HFFc6 (cell line): ENCODE data around the gene UBA3. TPM values are rescaled to one million over a fixed set of nuclear protein-coding genes. Genes with fewer than 3 reads are reported as not detected.
A peak's percentile ranks its signal among the peaks of the same experiment; 100 is the strongest.

ENCODE experiments used
- DNase-seq: peaks from one replicate; pipeline ENCODE4 v3.0.0-alpha.2; 2018
- H3K27ac Mint-ChIP-seq: 2 replicates; pipeline ENCODE4 v1.8.0; 2020; ENCODE audit warnings: mild to moderate bottlenecking, mixed read lengths
- H3K27me3 Mint-ChIP-seq: 2 replicates; pipeline ENCODE4 v1.8.0; 2021; ENCODE audit warnings: mild to moderate bottlenecking, moderate library complexity, mixed read lengths; ENCODE audit not compliant: insufficient read depth
- H3K36me3 Mint-ChIP-seq: 2 replicates; pipeline ENCODE4 v1.8.0; 2021; ENCODE audit warnings: low read depth, mixed read lengths
- H3K4me1 Mint-ChIP-seq: 2 replicates; pipeline ENCODE4 v1.8.0; 2020; ENCODE audit warnings: low read depth, mixed read lengths
- H3K4me3 Mint-ChIP-seq: 2 replicates; pipeline ENCODE4 v1.8.0; 2020; ENCODE audit warnings: mild to moderate bottlenecking, moderate library complexity, mixed read lengths
- H3K9me3 Mint-ChIP-seq: 2 replicates; pipeline ENCODE4 v1.8.0; 2020; ENCODE audit warnings: mild to moderate bottlenecking, mixed read lengths
- total RNA-seq, 6 experiments: library from RNA; stranded (reverse); fragmentation: NEBNext Ultra II Directional; extraction: Animal tissue kit (Norgen Biotek cat#: 25700); gene quantifications; 2 replicates in 1 of 6; 3 replicates in 5 of 6; pipeline ENCODE4 v1.2.3, GENCODE V29; 2021
- TF ChIP-seq, protein P1 (sequence below): fragments of 200-600 bp; sonication (generic); IDR thresholded peaks from 2 replicates; pipeline ENCODE4 v1.5.0; 2021; ENCODE audit warnings: antibody characterized with exemption, mild to moderate bottlenecking

Gene UBA3
- total RNA-seq, 6 experiments from 2014 or later, result 62.1 to 75.4 (median 63.6) TPM

DNA sequence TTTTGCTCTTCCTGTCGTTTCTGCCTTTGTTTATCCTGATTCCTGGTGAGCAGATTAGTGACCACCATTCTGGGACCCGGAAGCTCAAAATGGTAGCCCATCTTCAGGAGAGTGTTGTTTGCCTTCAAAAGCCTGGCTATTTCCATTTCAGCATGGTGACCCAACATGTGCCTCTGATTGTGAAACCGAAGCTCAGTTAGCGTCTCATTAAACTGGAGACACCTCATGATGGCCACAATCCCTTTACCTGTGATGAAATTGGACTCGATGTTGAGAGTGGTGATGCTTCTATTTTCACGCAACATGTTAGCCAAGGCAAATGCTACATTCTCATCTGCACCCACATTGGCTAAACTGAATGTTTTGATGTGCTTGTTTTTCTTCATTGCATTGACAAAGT lies 39.0 kb upstream of the UBA3 start:
- DNase-seq, result no peak
- H3K4me1 Mint-ChIP-seq, result peaks cover 12% of the 10 kb centered on the region
- no peaks in the 10 kb centered on the region for H3K9me3 Mint-ChIP-seq
- H3K4me3 Mint-ChIP-seq, result no peak overlapping the region
- peaks cover 16% of the 10 kb centered on the region for H3K27me3 Mint-ChIP-seq
- no peaks in the 10 kb centered on the region for H3K36me3 Mint-ChIP-seq
- TF ChIP-seq, protein P1, sequence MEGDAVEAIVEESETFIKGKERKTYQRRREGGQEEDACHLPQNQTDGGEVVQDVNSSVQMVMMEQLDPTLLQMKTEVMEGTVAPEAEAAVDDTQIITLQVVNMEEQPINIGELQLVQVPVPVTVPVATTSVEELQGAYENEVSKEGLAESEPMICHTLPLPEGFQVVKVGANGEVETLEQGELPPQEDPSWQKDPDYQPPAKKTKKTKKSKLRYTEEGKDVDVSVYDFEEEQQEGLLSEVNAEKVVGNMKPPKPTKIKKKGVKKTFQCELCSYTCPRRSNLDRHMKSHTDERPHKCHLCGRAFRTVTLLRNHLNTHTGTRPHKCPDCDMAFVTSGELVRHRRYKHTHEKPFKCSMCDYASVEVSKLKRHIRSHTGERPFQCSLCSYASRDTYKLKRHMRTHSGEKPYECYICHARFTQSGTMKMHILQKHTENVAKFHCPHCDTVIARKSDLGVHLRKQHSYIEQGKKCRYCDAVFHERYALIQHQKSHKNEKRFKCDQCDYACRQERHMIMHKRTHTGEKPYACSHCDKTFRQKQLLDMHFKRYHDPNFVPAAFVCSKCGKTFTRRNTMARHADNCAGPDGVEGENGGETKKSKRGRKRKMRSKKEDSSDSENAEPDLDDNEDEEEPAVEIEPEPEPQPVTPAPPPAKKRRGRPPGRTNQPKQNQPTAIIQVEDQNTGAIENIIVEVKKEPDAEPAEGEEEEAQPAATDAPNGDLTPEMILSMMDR, result no peak
- H3K27ac Mint-ChIP-seq, result no peak overlapping the region

DNA sequence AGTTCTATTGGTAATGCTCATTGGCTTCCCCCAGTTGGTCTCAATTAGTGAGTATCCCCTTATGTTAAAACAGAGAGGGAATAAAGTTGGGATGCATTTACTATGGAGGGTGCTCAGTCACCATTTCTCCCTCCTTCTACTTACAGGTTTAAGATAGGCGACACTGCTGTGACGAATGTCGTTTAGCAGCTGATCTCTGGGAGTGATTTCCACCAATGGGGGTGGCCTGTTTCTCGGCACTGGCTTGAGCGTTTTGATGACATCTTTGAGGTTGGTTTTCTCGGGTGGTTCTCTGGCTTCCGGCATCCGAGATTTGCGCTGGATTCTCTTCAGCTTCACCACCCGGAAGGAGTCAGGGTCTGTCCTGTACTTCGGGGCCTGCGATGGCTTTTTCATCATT lies 38.4 kb upstream of the UBA3 start:
- H3K27me3 Mint-ChIP-seq, result peaks cover 16% of the 10 kb centered on the region
- H3K4me3 Mint-ChIP-seq, result no peak overlapping the region
- no peaks in the 10 kb centered on the region for H3K36me3 Mint-ChIP-seq
- H3K27ac Mint-ChIP-seq, result no peak overlapping the region
- no peaks in the 10 kb centered on the region for H3K9me3 Mint-ChIP-seq
- peaks cover 18% of the 10 kb centered on the region for H3K4me1 Mint-ChIP-seq
- no peak for DNase-seq
- TF ChIP-seq, protein P1, result no peak

DNA sequence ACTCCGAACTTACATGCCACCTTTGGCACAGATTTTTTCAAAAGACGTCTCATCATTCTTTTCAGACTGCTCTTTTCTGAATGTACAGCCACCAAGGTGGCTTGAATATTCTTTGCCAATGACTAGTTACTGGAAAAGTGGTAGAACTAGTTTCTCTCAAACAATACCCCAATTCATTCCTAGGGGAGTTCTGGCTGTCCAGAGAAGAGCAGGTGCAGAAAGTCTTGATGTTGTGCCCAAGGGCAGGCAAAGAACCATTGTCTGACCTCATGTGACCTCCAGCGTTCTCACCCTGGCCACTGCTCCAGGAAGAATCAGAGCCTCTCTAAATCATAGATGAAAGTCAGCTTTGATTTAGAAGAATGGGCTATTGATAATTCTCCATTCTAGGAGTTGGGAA lies 36.7 kb upstream of the UBA3 start:
- Mint-ChIP-seq H3K4me1 (peaks cover 25% of the 10 kb centered on the region), H3K36me3 (no peaks in the 10 kb centered on the region), H3K27ac (no peak overlapping the region), H3K27me3 (peaks cover 13% of the 10 kb centered on the region), H3K9me3 (no peaks in the 10 kb centered on the region), H3K4me3 (no peak overlapping the region)
- TF ChIP-seq, protein P1, result no peak
- DNase-seq, result no peak

DNA sequence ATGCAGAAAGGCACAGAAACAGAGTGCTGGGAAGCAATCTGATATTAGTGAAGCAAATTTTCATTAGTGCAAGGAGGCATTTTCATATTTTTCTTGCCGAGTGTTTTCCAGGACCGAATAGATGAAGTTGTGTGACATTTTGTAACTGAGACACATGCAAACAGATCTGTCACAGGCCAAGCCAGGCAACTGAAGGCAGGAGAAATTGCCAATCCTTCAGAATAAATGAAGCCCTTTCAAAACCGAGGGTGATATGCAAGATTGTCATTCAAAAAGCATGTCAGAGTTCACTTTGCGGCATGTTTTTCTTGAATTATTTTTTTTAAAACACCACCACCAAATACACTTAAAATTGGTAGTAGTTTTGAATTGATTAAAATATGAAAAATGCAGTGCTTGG lies 36.0 kb upstream of the UBA3 start:
- Mint-ChIP-seq H3K27me3 (peaks cover 10% of the 10 kb centered on the region; the same call in 1 of the 2 replicates), H3K27ac (no peak overlapping the region), H3K4me3 (no peak overlapping the region), H3K4me1 (peaks cover 25% of the 10 kb centered on the region), H3K9me3 (no peaks in the 10 kb centered on the region), H3K36me3 (no peaks in the 10 kb centered on the region)
- DNase-seq, result no peak
- TF ChIP-seq, protein P1, result no peak

DNA sequence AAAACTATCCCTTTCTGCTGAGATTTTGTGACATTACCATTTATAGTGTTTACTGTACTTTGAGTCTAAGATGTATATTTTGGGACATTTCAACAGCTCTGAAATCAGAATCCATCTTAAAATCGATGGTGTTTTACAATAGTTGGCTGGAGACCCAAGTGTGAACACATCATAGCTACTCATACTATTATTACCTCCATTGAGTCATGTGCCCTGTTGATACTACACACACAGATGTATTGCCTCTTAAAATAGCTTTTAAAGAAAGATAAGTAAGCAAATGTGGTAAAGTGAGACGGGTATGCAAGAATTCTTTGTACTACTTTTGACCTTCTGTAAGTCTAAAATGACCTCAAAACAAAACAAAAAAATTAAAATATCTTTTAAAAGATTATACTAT lies 35.6 kb upstream of the UBA3 start:
- TF ChIP-seq, protein P1, result no peak
- no peak overlapping the region for H3K27ac Mint-ChIP-seq
- H3K36me3 Mint-ChIP-seq, result no peaks in the 10 kb centered on the region
- no peaks in the 10 kb centered on the region for H3K9me3 Mint-ChIP-seq
- H3K27me3 Mint-ChIP-seq, result peaks cover 10% of the 10 kb centered on the region; the same call in 1 of the 2 replicates
- no peak overlapping the region for H3K4me3 Mint-ChIP-seq
- peaks cover 25% of the 10 kb centered on the region for H3K4me1 Mint-ChIP-seq
- peak; percentile 10 for DNase-seq

DNA sequence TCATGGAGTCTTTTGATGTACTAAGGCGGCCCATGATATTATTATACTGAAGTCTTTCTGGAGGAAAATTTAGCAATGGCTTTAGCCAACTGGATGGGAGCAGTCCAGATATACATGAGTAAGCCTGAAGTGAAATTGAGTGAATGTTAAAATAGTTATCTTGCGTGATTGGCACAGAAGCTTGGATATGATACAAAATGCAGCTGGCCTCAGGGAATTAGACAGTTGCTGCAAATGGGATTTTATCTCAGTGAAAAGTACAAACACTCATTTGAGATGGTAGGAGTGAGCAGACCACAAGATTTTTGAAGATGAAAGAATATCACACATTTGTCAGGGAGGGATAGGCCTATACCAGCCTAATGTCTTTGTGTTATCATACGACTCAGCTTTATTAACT lies 33.4 kb upstream of the UBA3 start:
- H3K4me1 Mint-ChIP-seq, result peaks cover 25% of the 10 kb centered on the region
- no peak overlapping the region for H3K4me3 Mint-ChIP-seq
- no peak overlapping the region for H3K27ac Mint-ChIP-seq
- no peaks in the 10 kb centered on the region for H3K9me3 Mint-ChIP-seq
- DNase-seq, result no peak
- no peaks in the 10 kb centered on the region for H3K36me3 Mint-ChIP-seq
- peaks cover 8% of the 10 kb centered on the region; the same call in 1 of the 2 replicates for H3K27me3 Mint-ChIP-seq
- TF ChIP-seq, protein P1, result no peak
